Nephron progenitor cell (in vitro differentiated cells): ENCODE measurements around the gene GAS7.

ENCODE experiments used
- DNase-seq: peaks from one replicate; pipeline ENCODE4 v3.0.0; 2021
- H3K27ac Mint-ChIP-seq: 2 replicates; pipeline ENCODE4 v1.8.0; 2021; ENCODE audit warnings: mild to moderate bottlenecking, moderate library complexity, mixed read lengths
- H3K27me3 Mint-ChIP-seq: 2 replicates; pipeline ENCODE4 v1.8.0; 2021; ENCODE audit warnings: mild to moderate bottlenecking, low read depth, mixed read lengths; ENCODE audit not compliant: poor library complexity
- H3K36me3 Mint-ChIP-seq: 2 replicates; pipeline ENCODE4 v1.8.0; 2021; ENCODE audit warnings: low read depth, mixed read lengths
- H3K4me1 Mint-ChIP-seq: 2 replicates; pipeline ENCODE4 v1.8.0; 2021; ENCODE audit warnings: mixed read lengths
- H3K4me3 Mint-ChIP-seq: 2 replicates; pipeline ENCODE4 v1.8.0; 2021; ENCODE audit warnings: mild to moderate bottlenecking, moderate library complexity, mixed read lengths
- H3K9me3 Mint-ChIP-seq: 2 replicates; pipeline ENCODE4 v1.8.0; 2021; ENCODE audit warnings: mild to moderate bottlenecking, moderate library complexity, mixed read lengths
- TF ChIP-seq, protein P1 (sequence below): fragments of 200-600 bp; sonication (generic); IDR thresholded peaks from 2 replicates; pipeline ENCODE4 v1.5.0; 2021; ENCODE audit warnings: antibody characterized with exemption

GAS7 gene

DNA sequence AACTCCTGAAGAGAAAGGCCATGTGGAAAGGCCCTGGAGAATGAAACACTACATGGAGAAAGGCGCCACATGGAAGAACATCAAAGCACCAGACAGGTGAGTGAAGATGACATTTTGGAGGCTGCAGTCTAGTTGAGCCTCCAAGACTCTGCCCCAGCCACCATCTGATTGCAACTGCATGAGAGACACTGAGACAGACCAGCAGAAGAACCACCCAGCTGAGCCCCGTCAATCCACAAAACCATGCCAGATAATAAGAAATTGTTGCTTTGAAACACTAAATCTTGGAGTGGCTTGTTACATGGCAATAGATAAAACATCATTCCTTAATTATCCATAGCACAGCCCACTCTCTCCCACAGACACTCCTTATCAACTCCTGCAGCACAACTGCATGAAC lies 4.8 kb downstream of the GAS7 start:
- TF ChIP-seq, protein P1, sequence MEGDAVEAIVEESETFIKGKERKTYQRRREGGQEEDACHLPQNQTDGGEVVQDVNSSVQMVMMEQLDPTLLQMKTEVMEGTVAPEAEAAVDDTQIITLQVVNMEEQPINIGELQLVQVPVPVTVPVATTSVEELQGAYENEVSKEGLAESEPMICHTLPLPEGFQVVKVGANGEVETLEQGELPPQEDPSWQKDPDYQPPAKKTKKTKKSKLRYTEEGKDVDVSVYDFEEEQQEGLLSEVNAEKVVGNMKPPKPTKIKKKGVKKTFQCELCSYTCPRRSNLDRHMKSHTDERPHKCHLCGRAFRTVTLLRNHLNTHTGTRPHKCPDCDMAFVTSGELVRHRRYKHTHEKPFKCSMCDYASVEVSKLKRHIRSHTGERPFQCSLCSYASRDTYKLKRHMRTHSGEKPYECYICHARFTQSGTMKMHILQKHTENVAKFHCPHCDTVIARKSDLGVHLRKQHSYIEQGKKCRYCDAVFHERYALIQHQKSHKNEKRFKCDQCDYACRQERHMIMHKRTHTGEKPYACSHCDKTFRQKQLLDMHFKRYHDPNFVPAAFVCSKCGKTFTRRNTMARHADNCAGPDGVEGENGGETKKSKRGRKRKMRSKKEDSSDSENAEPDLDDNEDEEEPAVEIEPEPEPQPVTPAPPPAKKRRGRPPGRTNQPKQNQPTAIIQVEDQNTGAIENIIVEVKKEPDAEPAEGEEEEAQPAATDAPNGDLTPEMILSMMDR = no peak
- no peak overlapping the region for H3K27ac Mint-ChIP-seq
- no peak overlapping the region for H3K4me3 Mint-ChIP-seq
- peaks cover 43% of the 10 kb centered on the region for H3K9me3 Mint-ChIP-seq
- H3K27me3 Mint-ChIP-seq = peaks cover 69% of the 10 kb centered on the region
- H3K4me1 Mint-ChIP-seq = peaks cover 18% of the 10 kb centered on the region
- DNase-seq = no peak
- H3K36me3 Mint-ChIP-seq = peaks cover 22% of the 10 kb centered on the region

DNA sequence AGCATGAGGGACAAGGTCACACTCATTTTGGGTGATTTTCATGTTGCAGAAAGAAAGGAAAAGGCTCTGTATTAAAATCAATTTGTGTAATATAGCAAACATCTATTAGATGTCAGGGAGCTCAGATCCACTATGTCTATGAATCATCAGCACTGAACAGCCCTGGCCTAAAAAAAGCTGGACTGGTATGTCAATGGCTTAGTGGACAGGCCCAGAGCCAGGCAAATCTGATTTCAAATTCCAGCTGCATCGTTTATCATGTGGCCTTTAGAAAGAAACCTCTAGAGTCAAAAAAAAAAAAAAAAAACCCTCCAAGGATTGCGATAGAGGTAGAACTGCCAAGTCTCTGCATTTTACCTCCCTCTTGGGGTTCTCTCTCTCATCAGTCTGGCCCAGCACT lies 5.4 kb downstream of the GAS7 start:
- Mint-ChIP-seq H3K36me3 (peaks cover 22% of the 10 kb centered on the region), H3K4me3 (no peak overlapping the region), H3K27ac (no peak overlapping the region), H3K27me3 (peaks cover 74% of the 10 kb centered on the region), H3K9me3 (peaks cover 43% of the 10 kb centered on the region), H3K4me1 (peaks cover 18% of the 10 kb centered on the region)
- DNase-seq = no peak
- TF ChIP-seq, protein P1 = no peak

DNA sequence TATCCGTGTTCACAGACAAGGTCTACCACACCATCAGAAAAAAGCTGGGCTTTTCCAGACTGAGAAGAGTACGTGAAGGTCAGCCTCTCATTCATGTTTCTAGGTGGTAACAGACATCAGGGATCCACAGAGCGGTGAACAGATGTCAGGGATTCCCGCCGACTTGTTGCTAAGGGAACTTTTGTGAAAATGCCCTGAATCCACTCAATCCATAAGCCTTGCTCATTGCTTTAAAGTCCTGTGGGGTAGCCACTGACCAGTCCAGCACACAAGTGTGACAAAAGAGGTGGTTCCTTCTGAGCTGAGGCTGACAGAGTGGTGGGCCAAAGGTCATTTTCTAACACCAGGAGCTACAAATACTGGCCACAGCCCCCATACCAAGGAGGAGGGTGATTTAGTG lies 5.9 kb downstream of the GAS7 start:
- Mint-ChIP-seq H3K4me3 (no peak overlapping the region), H3K4me1 (peaks cover 18% of the 10 kb centered on the region), H3K9me3 (peaks cover 43% of the 10 kb centered on the region), H3K27ac (no peak overlapping the region), H3K36me3 (peaks cover 22% of the 10 kb centered on the region), H3K27me3 (peaks cover 74% of the 10 kb centered on the region)
- DNase-seq = no peak
- TF ChIP-seq, protein P1 = no peak

DNA sequence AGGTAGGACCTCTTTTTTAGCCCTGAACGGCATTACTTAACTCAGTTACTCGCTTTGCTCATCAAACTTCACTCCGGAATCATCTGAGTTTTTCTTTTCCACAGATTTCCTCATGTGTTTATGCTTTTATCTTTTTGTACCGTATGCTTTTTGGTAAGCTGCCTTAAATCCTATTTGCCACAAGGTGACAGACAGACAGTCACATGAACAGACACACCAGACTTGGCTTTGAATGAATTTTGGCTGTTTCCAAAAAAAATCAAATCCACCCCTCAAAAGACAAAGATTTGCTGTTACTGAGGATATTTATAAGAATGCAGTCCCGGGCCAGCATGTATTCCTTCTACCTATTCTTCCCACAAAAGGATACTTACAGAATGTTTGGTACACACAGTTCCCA lies 10.9 kb downstream of the GAS7 start:
- Mint-ChIP-seq H3K27ac (no peak overlapping the region), H3K9me3 (no peaks in the 10 kb centered on the region), H3K4me1 (peaks cover 23% of the 10 kb centered on the region), H3K27me3 (peaks cover 39% of the 10 kb centered on the region), H3K36me3 (no peaks in the 10 kb centered on the region), H3K4me3 (no peak overlapping the region)
- TF ChIP-seq, protein P1 = no peak
- no peak for DNase-seq

DNA sequence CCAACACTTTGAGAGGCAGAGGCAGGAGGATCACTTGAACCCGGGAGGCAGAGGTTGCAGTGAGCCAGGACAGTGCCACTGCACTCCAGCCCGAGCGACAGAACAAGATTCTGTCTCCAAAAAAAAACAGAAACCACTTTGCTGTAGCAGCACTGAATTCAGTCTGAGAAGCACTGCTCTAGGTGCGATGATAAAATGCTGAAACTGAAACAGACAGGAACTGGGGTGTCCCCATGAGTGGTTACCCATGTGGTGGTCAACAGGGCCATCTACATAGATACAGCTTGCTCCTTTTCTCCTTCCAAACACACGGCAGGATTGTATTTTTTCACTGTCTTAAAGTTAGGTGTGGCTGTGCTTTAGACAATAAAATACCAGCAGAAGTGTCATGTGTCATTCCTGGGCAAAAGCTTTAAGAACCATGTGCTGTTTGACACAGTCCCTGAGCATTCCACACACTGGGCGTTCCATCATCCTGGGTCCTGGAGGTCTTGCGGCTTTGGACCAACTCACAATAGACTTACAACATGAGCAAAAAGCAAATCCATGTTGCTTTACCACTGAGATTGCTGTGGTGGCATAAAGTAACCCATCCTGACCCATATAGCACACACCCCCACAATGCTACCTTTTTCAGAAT lies 11.5 kb downstream of the GAS7 start:
- H3K27ac Mint-ChIP-seq = no peak overlapping the region
- no peaks in the 10 kb centered on the region for H3K9me3 Mint-ChIP-seq
- TF ChIP-seq, protein P1 = no peak
- no peak overlapping the region for H3K4me3 Mint-ChIP-seq
- DNase-seq = no peak
- H3K4me1 Mint-ChIP-seq = peaks cover 17% of the 10 kb centered on the region
- no peaks in the 10 kb centered on the region for H3K36me3 Mint-ChIP-seq
- peaks cover 35% of the 10 kb centered on the region for H3K27me3 Mint-ChIP-seq
